K562 (cell line): Measurements from ENCODE around the gene AQP9. TPM values are rescaled to one million over a fixed set of nuclear protein-coding genes. Genes with fewer than 3 reads are reported as not detected.

Source experiments
- CTBP1 ChIP-seq: fragments of 450-650 bp; IDR thresholded peaks from 2 replicates; pipeline ENCODE4 v1.6.1; 2016; ENCODE audit warnings: borderline replicate concordance
- EP400 ChIP-seq: fragments of 450-650 bp; IDR thresholded peaks from 2 replicates; pipeline ENCODE4 v1.6.1; 2017; ENCODE audit warnings: antibody characterized with exemption, mild to moderate bottlenecking, moderate library complexity
- FOSL1 ChIP-seq: fragments of 200-800 bp; sonication (Bioruptor generic); conservative IDR thresholded peaks from 2 replicates; pipeline ENCODE4 v1.6.1; 2016; ENCODE audit warnings: missing genetic modification characterization, missing compliant biosample characterization
- GABPB2 ChIP-seq: fragments of 250-450 bp; sonication (Bioruptor Pico); conservative IDR thresholded peaks from 2 replicates; pipeline ENCODE4 v1.5.1; 2021; ENCODE audit warnings: mild to moderate bottlenecking
- MCM5 ChIP-seq: fragments of 450-650 bp; IDR thresholded peaks from 2 replicates; pipeline ENCODE4 v1.6.1; 2016; ENCODE audit warnings: low read depth
- RBM17 ChIP-seq: fragments of 200-400 bp; formaldehyde crosslinking; IDR thresholded peaks from 2 replicates; pipeline ENCODE4 v1.6.1; 2017; ENCODE audit warnings: low read depth, mild to moderate bottlenecking, low read length, borderline replicate concordance
- SETDB1 ChIP-seq: IDR thresholded peaks from one replicate; pipeline ENCODE4 v1.6.1; 2012; ENCODE audit warnings: low read length, control low read depth, inconsistent platforms
- SIN3A ChIP-seq, 2 experiments: fragments of 150-350 bp in 1 of 2; IDR thresholded peaks; 2 replicates each; pipeline ENCODE4 v1.6.1; 2011 to 2016; ENCODE audit warnings: borderline replicate concordance in 2 of 2, low read depth in 2 of 2, low read length in 2 of 2, mild to moderate bottlenecking in 2 of 2, moderate library complexity in 2 of 2; ENCODE audit not compliant: control insufficient read depth in 1 of 2
- SIN3B ChIP-seq: fragments of 450-650 bp; IDR thresholded peaks from 2 replicates; pipeline ENCODE4 v1.6.1; 2017; ENCODE audit warnings: low read depth, mild to moderate bottlenecking, moderate library complexity
- SRF ChIP-seq, 2 experiments: fragments of 250-450, 450-650 bp in 1 of 2; sonication (Bioruptor Pico) in 1 of 2; sonication (generic) in 1 of 2; formaldehyde crosslinking; IDR thresholded peaks; 2 replicates each; pipeline versions ENCODE4 v1.5.0 to v1.5.1; 2020 to 2022; ENCODE audit warnings: mild to moderate bottlenecking in 1 of 2, missing genetic modification reagents in 1 of 2
- ZBTB8A ChIP-seq: fragments of 450-650 bp; IDR thresholded peaks from 2 replicates; pipeline ENCODE4 v1.6.1; 2018; ENCODE audit warnings: mild to moderate bottlenecking, moderate library complexity; ENCODE audit not compliant: partially characterized antibody
- ZFPM2 ChIP-seq: fragments of 250-450 bp; sonication (Bioruptor Pico); IDR thresholded peaks from 2 replicates; pipeline ENCODE4 v1.5.1; 2022; ENCODE audit warnings: mild to moderate bottlenecking
- ZMIZ1 ChIP-seq, 2 experiments: fragments of 150-350 bp in 1 of 2; IDR thresholded peaks; 2 replicates each; pipeline ENCODE4 v1.6.1; 2012 to 2016; ENCODE audit warnings: low read depth in 2 of 2, low read length in 2 of 2, mild to moderate bottlenecking in 1 of 2, moderate library complexity in 1 of 2
- ZNF445 ChIP-seq: fragments of 250-450 bp; sonication (Bioruptor Pico); IDR thresholded peaks from 2 replicates; pipeline ENCODE4 v1.4.0; 2020; ENCODE audit warnings: low read depth, mild to moderate bottlenecking, moderate library complexity
- ZNF644 ChIP-seq: fragments of 200-800 bp; sonication (Bioruptor generic); IDR thresholded peaks from 2 replicates; pipeline ENCODE4 v1.6.1; 2016; ENCODE audit warnings: low read depth, missing genetic modification characterization, missing compliant biosample characterization
- polyA plus RNA-seq, 8 experiments: library from polyadenylated mRNA; depleted of rRNA in 4 of 8; stranded (reverse) in 5 of 8; unstranded in 3 of 8; fragments of >200 nt; fragmentation: Nextera tagmentation in 2 of 8; fragmentation: Illumina TruSeq in 1 of 8; extraction: Ambion mirVana in 2 of 8; extraction: Trizol in 1 of 8; gene quantifications; 2 replicates each; pipeline versions ENCODE4 v1.2.1 to v1.2.3, GENCODE V29; 2011 to 2014; ENCODE audit warnings: inconsistent platforms in 1 of 8, missing spikeins in 1 of 8
- total RNA-seq, 7 experiments: library from RNA; depleted of rRNA in 6 of 7; stranded (reverse); fragments of >200 nt in 6 of 7; fragmentation: Illumina TruSeq in 2 of 7; extraction: Trizol in 2 of 7; gene quantifications; 2 replicates each; pipeline versions ENCODE4 v1.2.1 to v1.2.3, GENCODE V29; 2011 to 2021; ENCODE audit warnings: low replicate concordance in 1 of 7
- TF ChIP-seq, protein P1 (sequence below): sonication (generic); formaldehyde crosslinking; IDR thresholded peaks from 2 replicates; pipeline ENCODE4 v1.8.0; 2022; ENCODE audit warnings: missing genetic modification reagents, mild to moderate bottlenecking, moderate library complexity, borderline replicate concordance
- TF ChIP-seq, protein P2 (sequence below): fragments of 450-650 bp; IDR thresholded peaks from 2 replicates; pipeline ENCODE4 v1.6.1; 2016
- TF ChIP-seq, protein P3 (sequence below): sonication (generic); formaldehyde crosslinking; IDR thresholded peaks from 2 replicates; pipeline ENCODE4 v1.8.1; 2023; ENCODE audit warnings: mild to moderate bottlenecking, missing genetic modification reagents

The AQP9 gene
- total and polyA plus RNA-seq, 9 of the 15 experiments (the other 6 are each of a cell fraction or from before 2014, with no cell fraction given) = 0.04 to 0.33 (median 0.07) TPM; not detected in 4

DNA sequence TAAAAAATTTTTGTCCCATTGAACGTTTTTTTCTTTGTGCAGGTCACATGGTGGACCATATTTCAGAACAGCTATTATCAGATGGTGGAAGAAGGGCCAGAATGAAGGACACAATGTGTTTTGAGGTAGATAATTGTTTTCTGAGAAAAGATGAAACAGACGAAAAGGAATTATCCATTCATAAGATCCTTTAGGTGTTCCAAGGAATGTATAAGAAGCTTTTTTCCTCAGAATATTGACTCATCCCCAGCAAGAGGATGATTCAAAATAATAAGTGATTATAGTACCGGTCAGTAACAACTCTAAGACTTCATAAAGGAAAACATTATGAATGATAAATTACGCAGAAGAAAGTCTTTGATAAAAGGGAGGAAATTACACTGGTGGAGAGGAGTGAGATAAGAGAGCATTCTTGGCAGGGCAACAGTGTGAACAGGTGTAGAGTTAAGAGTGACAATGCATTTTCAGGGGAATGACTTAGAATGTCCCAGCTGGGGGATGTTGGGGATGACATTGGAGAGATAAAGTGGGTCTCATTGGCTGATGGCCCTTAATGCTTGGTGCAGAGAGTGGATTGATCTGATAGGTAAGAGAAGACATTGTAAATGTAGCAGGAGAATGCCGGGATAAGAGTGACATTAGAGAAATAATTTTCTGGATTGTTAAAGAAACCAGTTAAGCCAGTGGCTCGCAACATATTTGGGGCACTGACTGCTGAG is 27.0 kb upstream of the AQP9 start (continued):
- TF ChIP-seq ZMIZ1 (IDR thresholded peaks at IDR 0.05; ENCODE audit: low read depth in 2 of 2, low read length in 2 of 2) (peak in 1 of 2 experiments; percentile 47; a peak in 1 of 4 replicates), ZNF445 (CRISPR knock-in tag) (no peak), CTBP1 (peak; percentile 99), SIN3A (IDR thresholded peaks at IDR 0.05; ENCODE audit: borderline replicate concordance in 2 of 2, control insufficient read depth in 1 of 2, low read depth in 2 of 2, low read length in 2 of 2) (no peak), SETDB1 (no peak), ZNF644 (tag) (peak; percentile 78), SRF (CRISPR knock-in tag; IDR thresholded peaks at IDR 0.05) (no peak), ZFPM2 (CRISPR knock-in tag) (no peak), RBM17 (no peak), EP400 (peak; percentile 67; the same call in 1 of the 2 replicates), ZBTB8A (no peak), MCM5 (no peak), GABPB2 (CRISPR knock-in tag) (no peak), FOSL1 (tag) (peak; percentile 92), SIN3B (no peak)
- TF ChIP-seq, protein P1, sequence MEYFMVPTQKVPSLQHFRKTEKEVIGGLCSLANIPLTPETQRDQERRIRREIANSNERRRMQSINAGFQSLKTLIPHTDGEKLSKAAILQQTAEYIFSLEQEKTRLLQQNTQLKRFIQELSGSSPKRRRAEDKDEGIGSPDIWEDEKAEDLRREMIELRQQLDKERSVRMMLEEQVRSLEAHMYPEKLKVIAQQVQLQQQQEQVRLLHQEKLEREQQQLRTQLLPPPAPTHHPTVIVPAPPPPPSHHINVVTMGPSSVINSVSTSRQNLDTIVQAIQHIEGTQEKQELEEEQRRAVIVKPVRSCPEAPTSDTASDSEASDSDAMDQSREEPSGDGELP (CRISPR knock-in tag) = peak; percentile 84
- TF ChIP-seq, protein P2, sequence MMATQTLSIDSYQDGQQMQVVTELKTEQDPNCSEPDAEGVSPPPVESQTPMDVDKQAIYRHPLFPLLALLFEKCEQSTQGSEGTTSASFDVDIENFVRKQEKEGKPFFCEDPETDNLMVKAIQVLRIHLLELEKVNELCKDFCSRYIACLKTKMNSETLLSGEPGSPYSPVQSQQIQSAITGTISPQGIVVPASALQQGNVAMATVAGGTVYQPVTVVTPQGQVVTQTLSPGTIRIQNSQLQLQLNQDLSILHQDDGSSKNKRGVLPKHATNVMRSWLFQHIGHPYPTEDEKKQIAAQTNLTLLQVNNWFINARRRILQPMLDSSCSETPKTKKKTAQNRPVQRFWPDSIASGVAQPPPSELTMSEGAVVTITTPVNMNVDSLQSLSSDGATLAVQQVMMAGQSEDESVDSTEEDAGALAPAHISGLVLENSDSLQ = peak; percentile 76
- TF ChIP-seq, protein P3, sequence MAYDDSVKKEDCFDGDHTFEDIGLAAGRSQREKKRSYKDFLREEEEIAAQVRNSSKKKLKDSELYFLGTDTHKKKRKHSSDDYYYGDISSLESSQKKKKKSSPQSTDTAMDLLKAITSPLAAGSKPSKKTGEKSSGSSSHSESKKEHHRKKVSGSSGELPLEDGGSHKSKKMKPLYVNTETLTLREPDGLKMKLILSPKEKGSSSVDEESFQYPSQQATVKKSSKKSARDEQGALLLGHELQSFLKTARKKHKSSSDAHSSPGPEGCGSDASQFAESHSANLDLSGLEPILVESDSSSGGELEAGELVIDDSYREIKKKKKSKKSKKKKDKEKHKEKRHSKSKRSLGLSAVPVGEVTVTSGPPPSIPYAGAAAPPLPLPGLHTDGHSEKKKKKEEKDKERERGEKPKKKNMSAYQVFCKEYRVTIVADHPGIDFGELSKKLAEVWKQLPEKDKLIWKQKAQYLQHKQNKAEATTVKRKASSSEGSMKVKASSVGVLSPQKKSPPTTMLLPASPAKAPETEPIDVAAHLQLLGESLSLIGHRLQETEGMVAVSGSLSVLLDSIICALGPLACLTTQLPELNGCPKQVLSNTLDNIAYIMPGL (CRISPR knock-in tag) = no peak
